HG03460 (cell line): Measurements from ENCODE around the gene ATP6V1B1.
"Not testable (repeated sequence)": the region's sequence is repeated elsewhere in the genome, so short reads cannot be mapped to it uniquely, and the experiment has no call there.

Experiments used
- ATAC-seq: cut with Tn5 transposase; IDR thresholded peaks from one replicate; pipeline ENCODE4 v1.9.1; 2021; ENCODE audit not compliant: unreplicated experiment

The ATP6V1B1 gene

DNA sequence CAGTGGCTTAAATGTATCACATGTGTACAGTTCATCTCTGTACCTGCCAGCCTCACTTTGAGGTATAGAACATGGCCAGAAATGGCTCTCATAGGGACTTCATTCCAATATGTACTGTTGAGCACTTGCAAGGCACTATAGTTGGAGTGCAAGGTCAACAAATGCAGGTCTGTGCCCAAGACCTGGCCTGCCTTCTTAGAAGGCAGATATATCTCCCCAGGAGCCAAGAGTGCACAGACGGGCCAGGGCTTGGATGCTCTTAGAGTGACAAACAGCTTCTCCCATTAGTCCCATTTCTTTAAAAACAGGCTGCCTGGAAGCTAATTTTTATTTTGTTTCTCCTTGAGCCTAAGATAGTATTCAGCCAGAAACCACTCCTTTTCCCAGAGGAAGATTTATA, 51.7 kb downstream of the ATP6V1B1 start:
- ATAC-seq = no peak

DNA sequence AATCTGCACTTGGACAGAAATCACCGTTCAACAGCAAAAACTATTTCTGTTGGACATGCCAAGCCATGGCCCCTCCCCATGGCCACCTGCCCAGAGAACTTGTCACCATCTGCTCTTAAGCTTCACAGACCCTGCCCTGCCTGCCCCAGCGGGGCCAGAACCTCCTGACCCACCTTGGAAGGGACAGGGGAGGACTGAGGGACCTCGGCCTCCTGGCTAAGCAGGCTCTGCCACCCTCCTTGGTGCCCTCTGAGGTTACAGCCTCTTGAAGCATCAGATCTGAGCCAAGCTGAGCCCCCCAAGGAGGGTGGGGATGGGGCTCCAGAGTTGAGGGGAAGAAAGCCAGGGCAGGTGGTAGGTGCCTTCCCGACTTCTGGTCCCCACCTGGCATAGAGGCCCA, 52.5 kb downstream of the ATP6V1B1 start:
- no peak for ATAC-seq

DNA sequence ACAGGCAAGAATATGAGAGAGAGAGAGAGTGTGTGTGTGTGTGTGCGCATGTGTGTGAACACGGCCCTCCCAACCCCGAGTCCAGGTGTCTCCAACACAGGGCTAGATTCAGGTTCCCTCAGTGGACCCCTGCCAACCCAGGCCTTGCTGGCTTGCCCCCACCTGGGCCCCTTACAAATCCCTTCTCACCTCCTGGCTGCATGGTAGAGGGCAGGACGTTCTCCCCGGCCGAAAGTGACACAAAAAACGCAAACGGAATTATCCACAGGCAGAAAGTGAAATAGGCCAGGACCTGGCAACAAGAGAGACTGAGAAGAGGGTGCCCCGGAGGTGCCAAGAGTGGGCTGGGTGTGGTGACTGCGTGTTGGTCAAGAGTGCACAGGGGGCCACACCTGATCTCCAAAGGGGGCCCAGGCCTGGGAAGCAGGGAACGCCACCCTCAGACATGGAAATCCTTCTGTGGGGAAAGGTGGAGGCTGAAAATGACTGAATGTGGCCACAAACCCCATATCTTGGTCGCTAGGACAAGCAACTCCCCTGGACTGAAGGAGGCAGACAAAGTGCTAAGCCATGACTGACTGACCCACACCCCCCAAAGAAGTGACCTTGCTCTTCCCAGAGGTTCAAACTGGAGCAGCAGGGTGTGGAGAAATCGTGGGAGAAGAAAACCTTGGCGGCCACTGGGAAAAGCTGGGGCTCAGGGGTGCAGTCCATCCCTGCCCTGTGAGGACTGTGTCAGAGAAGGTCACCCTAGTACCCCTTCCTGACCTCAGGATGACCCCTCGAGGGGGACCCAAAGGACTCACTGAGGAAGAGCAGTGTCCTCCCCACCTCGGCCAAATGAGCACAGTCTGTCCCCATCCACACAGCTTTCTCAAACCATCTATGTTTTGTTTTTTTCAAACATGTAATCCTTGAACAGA, 53.3 kb downstream of the ATP6V1B1 start:
- no peak for ATAC-seq

DNA sequence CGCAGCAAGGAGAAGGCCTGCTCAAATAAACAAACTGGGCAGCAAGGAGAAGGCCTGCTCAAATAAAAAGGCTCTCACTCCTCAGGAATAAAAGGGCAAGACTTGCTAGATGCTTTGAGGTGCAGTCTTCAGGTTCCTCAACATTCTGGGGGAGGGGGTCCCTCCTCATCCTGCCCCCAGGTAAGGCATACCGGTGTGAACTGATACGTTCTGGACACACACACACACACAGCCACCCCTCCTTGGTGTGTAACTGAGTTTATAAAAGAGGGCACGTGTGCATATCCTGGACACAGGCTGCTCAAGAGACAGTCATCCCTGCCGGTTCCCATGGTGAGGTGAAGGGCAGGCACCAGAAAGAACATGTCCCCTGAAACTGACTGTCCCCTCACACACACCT, 54.5 kb downstream of the ATP6V1B1 start:
- ATAC-seq = no peak

DNA sequence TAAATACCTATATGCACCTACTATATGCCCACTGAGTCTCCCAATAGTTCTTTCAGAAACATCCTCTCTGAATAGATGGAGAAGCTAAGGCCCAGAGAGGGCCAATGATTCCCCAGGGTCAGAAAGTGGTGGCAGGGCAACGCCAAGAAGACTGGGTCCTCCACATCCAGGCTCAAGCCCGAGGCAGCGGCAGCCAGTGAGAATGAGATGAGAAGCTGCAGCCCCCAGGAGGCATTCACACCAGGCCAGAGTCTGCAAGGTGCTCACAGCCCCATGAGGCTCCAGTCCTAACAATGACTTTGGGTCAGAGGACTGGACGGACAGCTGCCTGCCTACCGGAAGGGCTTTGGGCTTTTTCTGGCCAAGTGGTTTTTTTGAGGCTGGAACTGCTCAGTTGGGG, 55.4 kb downstream of the ATP6V1B1 start:
- ATAC-seq = no peak

DNA sequence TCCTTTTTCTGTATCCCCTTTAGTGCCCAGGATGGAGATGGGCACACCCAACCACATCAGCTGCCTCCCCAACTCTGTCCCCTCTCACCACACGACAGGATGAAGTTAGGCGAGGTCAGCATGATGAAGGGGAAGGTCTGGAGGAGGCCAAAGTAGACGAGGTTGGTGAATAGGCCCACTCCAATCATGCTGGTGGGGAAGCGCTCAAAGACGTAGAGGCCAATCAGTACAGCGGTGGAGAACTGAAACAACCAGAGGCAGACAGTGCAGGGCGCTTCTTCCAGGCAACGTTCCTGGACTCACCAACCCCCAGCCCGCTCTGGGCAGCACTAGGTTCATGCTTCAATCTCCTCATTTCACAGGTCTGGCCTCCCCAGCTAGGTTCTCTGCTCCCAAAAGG, 56.0 kb downstream of the ATP6V1B1 start:
- ATAC-seq = no peak

DNA sequence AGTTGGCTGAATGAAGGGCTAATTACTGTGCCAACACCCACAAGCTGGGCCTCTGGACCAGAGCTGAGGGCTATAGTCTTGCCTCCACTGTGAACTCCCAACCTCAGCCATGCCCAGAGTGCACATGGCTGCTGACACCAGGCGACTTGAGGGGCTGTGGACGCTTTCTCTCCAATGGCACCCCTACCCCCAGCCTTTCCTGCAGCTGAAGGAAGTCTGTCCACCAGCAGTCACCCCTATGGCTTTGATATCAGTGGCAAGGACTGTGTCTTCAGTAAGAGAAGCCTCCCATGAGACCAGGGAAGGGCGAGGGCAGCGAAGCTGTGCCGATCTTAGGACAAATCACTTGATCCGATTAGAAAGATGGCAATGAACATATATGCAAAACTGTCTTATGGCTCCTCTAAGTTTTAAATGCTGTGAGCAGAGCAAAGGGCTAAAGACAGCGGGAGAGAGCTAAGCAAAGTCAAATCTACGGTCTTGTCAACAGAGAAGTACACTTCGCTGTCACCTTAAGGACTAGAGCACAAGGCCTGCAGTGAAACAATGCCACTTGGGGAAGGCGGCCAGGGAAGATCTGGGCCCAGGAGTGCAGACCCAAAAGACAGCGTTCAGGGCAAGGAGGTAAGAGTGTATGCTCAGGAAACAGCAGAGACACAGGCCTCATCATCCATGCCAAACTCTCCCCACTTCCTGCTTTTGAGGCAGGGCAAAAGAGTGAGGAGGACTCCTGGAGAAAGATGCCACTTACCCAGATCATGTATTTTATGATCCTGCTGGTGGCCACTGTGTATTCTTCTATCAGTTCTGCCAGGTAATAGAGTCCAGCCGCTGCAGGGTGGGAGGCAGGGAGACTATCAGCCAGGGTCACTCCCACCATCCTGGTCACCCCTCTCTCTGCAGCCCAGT, 57.5 kb downstream of the ATP6V1B1 start:
- ATAC-seq = no peak

DNA sequence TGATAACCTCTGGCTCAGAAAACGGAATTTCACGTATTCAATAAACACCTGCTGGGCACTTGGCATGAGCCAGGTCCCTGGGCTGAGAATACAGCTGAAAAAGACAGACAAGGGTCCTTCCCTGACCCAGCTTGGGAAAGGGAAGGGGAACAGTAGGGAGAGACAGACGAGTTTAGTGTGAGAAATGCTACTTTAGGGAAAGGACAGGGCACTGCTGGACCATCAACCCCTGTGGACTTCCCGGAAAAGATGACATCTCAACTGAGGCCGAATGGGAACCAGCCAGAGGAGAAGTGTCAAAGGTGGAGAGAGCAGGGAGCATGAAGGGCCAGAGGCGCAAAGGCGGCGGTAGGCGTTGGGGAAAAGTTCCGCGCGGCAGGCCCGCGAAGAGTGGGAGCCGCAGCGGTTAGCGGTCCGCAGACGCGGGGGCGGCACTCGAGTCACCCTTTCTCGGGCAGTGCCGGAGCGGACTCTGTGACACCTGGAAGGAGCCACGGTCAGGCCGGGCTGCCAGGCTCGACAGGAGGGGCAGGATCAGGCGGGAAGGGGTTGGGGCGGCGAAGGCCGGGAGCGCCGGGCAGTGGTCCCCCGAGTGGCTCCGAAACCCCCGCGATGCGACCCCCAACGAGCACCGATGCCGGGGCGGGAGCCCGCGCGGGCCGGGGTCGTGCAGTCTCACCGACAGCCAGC, 58.5 kb downstream of the ATP6V1B1 start:
- peak; percentile 19 for ATAC-seq

DNA sequence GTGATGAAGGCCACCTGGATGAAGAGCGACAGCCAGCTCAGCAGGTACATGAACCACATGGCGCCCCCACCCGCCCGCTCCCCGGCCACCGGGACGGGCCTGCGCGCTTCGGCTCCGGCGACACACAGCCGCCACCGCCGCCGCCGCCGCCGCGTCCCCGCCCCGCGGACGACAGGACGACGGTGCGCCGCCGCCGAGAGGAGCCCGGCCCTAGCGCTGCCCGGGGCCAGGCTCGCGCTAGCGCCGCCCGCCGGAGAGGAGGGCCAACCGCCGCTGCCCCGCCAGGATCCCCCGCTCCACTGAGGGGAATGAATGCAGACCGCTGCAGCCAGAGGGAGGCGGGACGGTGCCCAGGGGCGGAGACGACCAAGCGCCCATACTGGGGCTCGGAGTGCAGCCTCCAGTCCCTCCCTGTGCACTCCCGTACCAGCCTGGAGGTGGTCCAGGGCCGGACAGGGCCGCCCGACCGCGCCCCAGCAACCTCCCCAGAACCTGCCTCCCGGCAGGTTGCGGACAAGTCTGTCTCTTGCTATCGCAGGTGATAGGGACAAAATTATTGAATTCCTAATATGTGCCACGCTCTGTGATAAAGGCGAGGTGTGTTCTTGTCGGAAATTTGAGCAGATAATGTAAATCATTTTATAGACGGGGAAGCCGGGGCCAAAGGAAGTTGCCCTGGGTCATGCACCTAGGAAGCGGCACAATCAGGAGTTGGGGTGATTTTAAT, 59.2 kb downstream of the ATP6V1B1 start, which contains the start of gene TEX261:
Gene TEX261 (minus strand): TSS at position 175 of the 727 bp plus-strand sequence. CDS start 116 bp downstream, at position 59.
- ATAC-seq = peak; percentile 93

DNA sequence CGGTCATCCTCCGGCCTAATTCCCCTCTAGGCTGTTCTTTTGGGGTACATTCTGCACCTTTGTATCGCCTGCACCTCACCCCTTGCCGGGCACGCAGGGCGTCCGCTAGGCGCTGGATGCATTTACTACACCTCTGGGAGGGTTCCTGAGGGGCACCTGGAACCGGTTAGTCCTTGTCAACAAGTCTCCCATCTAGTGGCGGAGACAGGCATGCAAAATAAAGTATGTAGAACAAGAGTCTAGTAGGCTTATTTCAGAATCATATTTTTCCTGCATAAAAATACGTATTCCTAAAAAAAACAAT, 59.7 kb downstream of the ATP6V1B1 start:
- ATAC-seq = peak; percentile 47

DNA sequence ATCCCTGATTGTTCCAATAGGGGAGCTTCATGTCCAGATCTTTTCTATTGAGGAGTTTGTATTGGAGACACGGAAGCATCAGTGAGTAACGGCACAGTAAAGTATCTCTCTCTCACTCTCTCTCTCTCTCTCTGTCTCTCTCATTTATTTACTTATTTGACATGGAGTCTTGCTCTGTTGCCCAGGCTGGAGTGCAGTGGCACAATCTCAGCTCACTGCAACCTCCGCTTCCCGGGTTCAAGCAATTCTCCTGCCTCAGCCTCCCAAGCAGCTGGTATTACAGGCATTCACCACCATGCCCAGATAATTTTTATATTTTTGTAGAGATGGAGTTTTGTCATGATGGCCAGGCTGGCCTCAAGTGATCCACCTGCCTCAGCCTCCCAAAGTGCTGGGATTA, 63.2 kb downstream of the ATP6V1B1 start:
- not testable (repeated sequence) for ATAC-seq

DNA sequence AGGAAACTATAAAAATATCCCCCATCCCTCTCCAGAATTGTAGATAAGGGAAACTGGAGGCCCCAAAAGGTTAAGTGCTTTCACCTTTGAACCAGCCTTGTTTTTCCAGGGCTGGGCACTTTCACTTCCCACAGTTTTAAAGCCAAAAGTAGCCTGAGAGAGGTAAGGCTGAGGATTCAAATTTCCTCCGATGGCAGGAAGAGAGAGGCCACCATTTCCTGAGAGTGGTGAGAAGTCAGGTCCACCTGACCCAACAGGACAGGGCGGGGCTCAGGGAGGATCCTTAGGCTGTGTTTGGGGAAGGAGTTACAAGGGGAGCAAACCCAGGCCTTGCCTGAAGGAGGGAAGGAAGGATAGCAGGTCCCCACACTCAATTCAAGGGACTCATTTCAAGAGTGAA, 63.7 kb downstream of the ATP6V1B1 start:
- no peak for ATAC-seq

DNA sequence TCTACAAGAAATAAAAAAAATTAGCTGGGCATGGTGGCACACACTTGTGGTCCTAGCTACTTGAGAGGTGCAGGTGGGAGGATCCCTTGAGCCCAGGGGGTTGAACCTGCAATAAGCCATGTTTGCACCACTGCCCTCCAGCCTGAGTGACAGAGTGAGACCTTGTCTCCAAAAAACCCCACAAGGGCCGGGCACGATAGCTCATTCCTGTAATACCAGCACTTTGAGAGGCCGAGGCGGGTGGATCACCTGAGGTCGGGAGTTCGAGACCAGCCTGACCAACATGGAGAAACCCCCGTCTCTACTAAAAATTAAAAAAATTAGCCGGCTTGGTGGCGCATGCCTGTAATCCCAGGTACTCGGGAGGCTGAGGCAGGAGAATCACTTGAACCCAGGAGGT, 64.2 kb downstream of the ATP6V1B1 start:
- ATAC-seq = not testable (repeated sequence)

DNA sequence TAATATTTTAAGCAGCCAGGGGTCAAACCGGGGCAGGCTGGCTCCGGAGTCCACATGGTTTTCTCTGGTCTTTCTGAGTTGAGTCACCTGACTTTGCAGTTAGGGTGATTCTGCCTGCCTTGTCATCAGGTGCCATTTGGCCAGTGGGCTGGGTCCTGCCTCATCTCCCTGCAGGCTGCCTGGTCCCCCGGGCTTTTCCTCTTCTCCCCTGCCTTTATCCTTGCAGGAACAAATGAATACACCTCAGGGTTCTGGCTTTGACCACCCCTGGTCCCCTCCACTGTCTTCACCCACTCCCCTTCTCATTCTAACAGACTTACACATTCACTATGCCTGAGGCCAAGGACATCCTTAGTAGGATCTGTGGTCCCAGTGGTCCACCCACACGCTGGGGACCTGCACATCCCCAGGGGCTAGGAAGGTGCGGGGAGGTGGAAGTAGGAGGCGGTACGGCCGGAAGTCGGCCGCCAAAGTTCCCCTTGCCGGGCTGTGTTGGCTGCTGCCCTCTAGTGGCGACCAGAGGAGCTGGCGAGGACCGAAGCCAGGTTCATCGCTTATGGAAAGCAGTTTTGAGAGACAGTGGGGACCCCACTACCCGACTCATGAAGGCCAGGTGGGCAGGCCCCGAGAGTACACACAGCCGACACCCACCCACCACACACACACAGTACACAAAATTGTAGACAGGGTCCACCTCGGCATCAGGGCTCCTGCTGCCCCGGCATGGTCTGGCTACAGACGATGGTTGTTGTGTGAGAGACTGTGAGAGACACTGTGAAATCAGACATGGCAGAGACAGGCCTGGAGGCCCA, 65.3 kb downstream of the ATP6V1B1 start:
- peak; percentile 94 for ATAC-seq

DNA sequence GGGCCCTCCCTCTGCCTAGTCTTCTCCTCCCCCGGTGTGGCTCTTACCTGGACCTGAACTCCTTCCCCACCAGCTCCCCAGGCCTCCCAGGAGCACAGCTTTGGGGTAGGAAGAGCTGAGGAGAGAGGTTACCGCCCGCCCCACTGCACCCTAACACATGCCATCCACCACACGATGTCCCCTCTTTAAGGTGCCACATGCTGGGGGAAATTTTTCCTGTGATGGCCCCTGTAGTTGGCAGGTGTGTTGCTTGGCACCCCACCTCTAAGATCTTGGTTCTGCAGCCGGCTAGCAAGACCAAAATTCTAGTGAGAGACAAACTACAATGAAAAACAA, 65.9 kb downstream of the ATP6V1B1 start:
- no peak for ATAC-seq

DNA sequence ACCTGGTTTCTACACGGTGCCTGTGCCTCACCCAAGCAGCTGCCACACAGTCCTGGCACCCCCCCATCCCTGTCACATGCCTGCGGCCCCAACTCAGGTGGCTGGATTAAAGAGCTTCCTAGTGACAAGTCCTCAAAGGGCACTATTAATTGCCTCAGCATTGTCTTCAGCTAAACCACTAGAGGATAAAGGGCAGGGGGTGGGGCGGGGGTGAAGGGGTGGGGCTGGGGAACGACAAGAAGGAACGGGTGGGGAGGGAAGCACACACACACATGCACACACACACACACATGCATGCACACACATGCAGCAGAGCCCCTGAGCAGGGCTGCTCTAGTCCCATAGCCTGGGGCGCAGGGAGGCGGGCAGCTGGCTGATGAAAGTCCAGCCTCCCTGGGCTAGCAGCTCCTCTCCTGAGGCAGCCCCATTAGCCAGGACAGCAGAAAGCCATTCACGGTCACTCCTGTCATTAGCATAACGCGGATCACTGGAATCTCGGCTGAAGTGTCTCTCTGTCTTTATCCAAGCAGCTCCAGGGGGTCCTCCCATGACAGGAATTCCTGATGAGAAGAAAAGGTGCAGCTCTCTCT, 66.4 kb downstream of the ATP6V1B1 start:
- no peak for ATAC-seq

DNA sequence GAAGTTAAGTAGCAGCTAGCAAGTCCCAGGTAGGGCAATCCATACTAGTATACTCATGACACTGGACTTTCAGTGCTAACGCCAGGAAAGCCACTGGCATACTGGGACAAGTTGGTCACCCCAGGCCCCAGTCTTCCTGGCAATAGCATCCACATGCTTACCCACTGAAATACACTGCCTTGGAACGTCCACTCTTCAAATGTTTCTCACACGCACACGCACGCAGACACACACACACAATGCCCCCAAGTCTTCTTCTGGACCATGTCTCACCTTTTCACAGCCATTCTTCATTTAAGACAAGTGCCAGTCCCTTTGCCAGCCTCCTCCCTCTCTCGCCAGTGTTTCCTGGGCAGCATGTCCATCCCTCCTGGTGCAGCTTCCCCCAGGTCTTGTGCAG, 67.7 kb downstream of the ATP6V1B1 start:
- no peak for ATAC-seq

DNA sequence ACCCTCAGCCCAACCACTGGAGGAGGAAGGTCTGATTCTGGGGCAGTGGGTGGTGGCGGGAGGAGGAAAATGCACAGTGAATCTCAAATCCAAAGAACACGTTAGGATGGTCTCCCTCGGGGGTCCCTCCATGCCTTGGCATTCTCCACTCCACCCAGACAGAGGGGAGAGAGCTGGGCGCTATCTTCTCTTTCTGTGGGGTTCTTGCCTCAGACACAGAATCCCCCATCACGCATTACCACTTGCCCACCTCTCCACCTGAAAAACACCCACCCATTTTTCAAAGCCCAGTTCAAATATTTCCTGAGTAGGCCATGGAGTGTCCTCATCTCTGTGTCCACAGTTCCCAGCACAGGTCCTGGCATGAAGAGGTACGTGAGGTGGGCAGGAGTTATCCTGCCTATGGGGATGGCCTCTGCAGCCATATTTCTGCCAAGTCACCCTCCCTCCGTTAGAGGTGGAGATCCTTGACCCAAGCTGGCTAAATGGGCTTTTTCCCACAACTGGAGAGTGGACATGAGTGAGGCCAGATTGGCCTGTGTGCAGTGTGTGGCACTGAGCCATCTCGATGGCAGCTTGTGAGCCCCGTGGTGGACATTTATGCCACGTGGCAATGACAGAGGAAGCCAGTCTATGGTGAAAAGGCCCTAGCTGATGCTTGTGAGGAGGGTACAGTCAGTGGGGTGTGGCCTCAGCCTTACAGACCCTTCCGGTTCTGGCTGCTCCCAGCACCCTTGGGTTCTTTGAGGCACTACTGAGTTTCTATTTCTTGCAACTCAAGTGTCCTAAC, 68.5 kb downstream of the ATP6V1B1 start:
- no peak for ATAC-seq

DNA sequence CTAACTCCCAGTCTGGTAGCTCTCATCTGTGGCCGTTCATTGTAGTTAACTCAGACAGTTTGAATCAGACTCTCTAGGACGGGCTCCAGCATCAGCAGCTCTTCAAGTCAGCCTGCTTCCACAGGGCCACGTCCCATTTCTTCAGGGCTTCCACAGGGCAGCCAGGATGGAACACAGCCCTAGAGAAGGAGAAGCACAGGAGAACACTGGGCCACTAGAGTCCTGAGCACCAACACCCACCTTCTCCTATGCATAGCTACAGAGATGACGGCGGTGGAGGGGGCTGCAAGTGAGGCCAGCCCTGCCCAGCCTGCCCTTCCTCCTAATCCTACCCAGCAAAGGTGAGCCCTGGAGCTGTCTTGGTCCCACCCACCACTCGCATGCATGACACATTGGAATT, 69.2 kb downstream of the ATP6V1B1 start:
- no peak for ATAC-seq
